ENCODE results near the gene PTPRN2. TPM values are rescaled to one million over a fixed set of nuclear protein-coding genes. Genes with fewer than 3 reads are reported as not detected.

The PTPRN2 gene
- total RNA-seq, 2 experiments from 2014 or later, result 0.70 TPM; not detected in 1

DNA sequence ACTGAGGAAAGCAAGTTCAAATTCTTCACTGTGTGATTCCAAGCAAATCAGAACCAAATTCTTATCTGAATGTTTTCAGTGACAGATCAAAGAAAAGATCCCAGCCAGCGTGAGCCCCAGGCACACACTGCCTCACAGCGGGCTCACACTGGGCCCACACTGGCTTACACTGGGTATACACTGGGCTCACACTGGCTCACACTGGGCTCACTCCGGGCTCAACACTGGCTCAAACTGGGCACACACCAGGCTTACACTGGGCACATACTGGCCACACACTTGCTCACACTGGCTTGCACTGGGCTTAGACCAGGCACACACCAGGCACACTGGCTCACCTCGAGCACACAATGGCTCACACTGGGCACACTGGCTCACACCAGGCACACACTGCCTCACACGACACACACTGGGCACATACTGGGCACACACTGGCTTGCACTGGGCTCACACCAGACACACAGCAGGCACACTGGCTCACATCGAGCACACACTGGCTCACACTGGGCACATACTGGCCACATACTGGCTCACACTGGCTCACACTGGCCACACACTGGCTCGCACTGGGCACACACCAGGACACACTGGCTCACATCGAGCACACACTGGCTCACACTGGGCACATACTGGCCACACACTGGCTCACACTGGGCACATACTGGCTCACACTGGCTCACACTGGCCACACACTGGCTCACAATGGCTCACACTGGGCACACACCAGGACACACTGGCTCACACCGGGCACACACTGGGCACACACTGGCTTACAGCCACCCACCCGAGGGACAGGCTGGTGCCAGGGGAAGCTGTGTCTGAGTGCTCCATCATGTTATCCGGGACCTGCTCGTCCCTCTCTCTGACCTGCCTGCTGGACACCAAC is 156.3 kb downstream of the PTPRN2 start:
- no peak overlapping the region for H3K4me2 ChIP-seq (ENCODE audit: low read length)
- no peaks in the 10 kb centered on the region for H3K4me1 ChIP-seq (ENCODE audit: insufficient read depth, low read length, poor library complexity, severe bottlenecking)
- no TSS peak for BruUV-seq (replicated peaks)
- no peaks in the 10 kb centered on the region for H3K36me3 ChIP-seq (ENCODE audit: insufficient read depth, low read length)
- ChIA-PET CTCF (ENCODE audit: unreplicated experiment) (interaction anchor here (0.6 kb wide), 1 partner anchor 861 kb away, joined by 3 read pairs; no protein-coding TSS in a partner anchor), POLR2A (no interaction called here)
- intact Hi-C loops (cut with micrococcal nuclease; ENCODE audit: unreplicated experiment), result no loop called here
- no peaks in the 10 kb centered on the region for H3K79me2 ChIP-seq (ENCODE audit: insufficient read depth, low read depth, low read length)
- H4K20me1 ChIP-seq (ENCODE audit: insufficient read depth, low read length), result no peaks in the 10 kb centered on the region
- no peak for TF ChIP-seq EZH2phosphoT487 (IDR thresholded peaks at IDR 0.05; ENCODE audit: borderline replicate concordance, low read depth, low read length)
- TF ChIP-seq, protein P1, sequence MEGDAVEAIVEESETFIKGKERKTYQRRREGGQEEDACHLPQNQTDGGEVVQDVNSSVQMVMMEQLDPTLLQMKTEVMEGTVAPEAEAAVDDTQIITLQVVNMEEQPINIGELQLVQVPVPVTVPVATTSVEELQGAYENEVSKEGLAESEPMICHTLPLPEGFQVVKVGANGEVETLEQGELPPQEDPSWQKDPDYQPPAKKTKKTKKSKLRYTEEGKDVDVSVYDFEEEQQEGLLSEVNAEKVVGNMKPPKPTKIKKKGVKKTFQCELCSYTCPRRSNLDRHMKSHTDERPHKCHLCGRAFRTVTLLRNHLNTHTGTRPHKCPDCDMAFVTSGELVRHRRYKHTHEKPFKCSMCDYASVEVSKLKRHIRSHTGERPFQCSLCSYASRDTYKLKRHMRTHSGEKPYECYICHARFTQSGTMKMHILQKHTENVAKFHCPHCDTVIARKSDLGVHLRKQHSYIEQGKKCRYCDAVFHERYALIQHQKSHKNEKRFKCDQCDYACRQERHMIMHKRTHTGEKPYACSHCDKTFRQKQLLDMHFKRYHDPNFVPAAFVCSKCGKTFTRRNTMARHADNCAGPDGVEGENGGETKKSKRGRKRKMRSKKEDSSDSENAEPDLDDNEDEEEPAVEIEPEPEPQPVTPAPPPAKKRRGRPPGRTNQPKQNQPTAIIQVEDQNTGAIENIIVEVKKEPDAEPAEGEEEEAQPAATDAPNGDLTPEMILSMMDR (conservative IDR thresholded peaks at IDR 0.05; ENCODE audit: low read length), result no peak
- no peak overlapping the region for H3K4me3 ChIP-seq (ENCODE audit: low read depth, low read length, poor library complexity, severe bottlenecking)
- H3K27ac ChIP-seq (ENCODE audit: low read depth, low read length, poor library complexity, severe bottlenecking), result no peak overlapping the region
- H3K9me2 ChIP-seq (ENCODE audit: insufficient read depth, low read length), result no peaks in the 10 kb centered on the region
- DNase-seq (ENCODE audit: low spot score), result no peak
- H2AFZ ChIP-seq (ENCODE audit: low read length), result no peak overlapping the region
- H3K9me3 ChIP-seq (ENCODE audit: low read length), result no peaks in the 10 kb centered on the region

DNA sequence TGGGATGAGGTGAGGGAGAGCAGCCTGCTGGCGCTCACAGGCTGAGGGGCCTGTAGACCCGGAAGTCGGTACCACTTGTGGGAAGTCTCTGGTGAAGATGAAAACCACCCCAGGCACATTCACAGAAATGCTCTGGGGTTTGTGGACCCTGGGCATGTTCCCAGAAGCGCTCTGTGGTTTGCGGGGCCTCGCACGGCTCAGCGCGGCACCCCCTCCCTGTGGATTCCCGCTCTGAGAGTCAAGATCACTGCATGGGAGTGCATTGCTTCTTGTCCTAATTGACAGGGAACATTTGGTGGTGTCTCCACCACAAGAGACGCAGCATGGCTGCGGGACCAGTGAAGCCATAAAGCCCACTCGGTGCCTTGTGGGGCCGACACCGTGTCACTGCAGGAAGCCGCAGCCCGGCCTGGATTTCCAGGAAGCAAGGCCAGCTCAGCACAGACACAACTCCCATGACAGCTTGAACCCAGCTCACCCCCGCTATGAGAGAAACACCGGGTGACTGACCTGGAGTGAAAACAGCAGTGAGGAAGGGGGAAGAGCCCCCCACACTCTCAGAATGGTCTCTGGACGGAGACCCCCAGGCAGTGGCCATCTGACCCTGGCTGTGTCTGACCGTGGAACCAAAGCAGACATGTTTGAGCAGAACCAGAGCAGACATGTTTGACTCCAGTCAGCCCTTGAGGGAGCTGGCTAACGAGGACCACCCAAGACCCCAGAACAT is 157.2 kb downstream of the PTPRN2 start:
- no TSS peak for BruUV-seq (replicated peaks)
- no peak for DNase-seq (ENCODE audit: low spot score)
- Histone ChIP-seq H3K4me1 (ENCODE audit: insufficient read depth, low read length, poor library complexity, severe bottlenecking) (no peaks in the 10 kb centered on the region), H2AFZ (ENCODE audit: low read length) (no peak overlapping the region), H4K20me1 (ENCODE audit: insufficient read depth, low read length) (no peaks in the 10 kb centered on the region), H3K9me2 (ENCODE audit: insufficient read depth, low read length) (no peaks in the 10 kb centered on the region), H3K4me2 (ENCODE audit: low read length) (no peak overlapping the region), H3K79me2 (ENCODE audit: insufficient read depth, low read depth, low read length) (no peaks in the 10 kb centered on the region), H3K4me3 (ENCODE audit: low read depth, low read length, poor library complexity, severe bottlenecking) (no peak overlapping the region), H3K27ac (ENCODE audit: low read depth, low read length, poor library complexity, severe bottlenecking) (no peak overlapping the region), H3K9me3 (ENCODE audit: low read length) (no peaks in the 10 kb centered on the region), H3K36me3 (ENCODE audit: insufficient read depth, low read length) (no peaks in the 10 kb centered on the region)
- ChIA-PET POLR2A (no interaction called here), CTCF (ENCODE audit: unreplicated experiment) (no interaction called here)
- no peak for TF ChIP-seq EZH2phosphoT487 (IDR thresholded peaks at IDR 0.05; ENCODE audit: borderline replicate concordance, low read depth, low read length)
- TF ChIP-seq, protein P1 (conservative IDR thresholded peaks at IDR 0.05; ENCODE audit: low read length), result no peak
- intact Hi-C loops (cut with micrococcal nuclease; ENCODE audit: unreplicated experiment), result no loop called here

Measured in OCI-LY7 (cell line).